ENCODE measurements around the gene ZSCAN20. TPM values are rescaled to one million over a fixed set of nuclear protein-coding genes. Genes with fewer than 3 reads are reported as not detected.

The ZSCAN20 gene
- total RNA-seq, 2 donors from 2014 or later = 0.65 to 1.8 TPM

DNA sequence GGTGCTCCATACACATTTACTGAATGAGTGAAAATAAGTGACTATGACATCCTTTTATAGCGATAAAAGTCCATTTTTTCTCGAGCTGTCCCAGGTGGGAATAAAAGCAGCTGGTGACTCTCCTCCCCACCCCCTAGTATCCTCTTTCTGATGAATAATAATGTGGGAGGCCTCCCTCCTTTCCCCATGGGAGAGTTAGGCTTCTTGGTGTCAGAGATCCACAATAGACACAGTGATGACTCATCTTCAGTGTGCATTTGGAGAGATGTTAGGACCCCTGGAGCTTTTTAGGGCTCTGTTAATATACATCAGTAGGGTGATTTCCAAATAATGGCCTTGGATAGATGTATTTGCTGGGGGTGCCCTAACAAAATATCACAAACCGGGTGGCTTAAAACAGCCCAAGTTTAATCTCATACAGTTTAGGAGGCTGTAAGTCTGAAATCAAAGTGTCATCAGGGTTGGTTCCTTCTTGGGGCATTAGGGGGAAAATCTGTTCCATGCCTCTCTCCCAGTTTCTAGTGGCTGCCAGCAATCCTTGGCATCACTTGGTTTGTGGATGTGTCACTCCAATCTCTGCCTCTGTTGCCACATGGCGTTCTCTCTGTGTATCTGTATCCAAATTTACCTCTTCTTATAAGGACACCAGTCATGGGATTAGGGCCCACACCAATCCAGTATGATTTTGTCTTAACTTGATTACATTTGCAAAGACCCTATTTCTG, 37.2 kb upstream of the ZSCAN20 start:
- no peak overlapping the region for H3K4me3 Mint-ChIP-seq
- H3K27me3 Mint-ChIP-seq = peaks cover 25% of the 10 kb centered on the region
- H3K4me1 Mint-ChIP-seq = peaks cover 2% of the 10 kb centered on the region
- ATAC-seq = no peak
- H3K9me3 ChIP-seq (ENCODE audit: control insufficient read depth, low read length, poor library complexity, severe bottlenecking) = no peaks in the 10 kb centered on the region
- no peak overlapping the region for H3K27ac Mint-ChIP-seq
- H3K36me3 Mint-ChIP-seq (ENCODE audit: low read depth) = no peaks in the 10 kb centered on the region
- no peak for DNase-seq

DNA sequence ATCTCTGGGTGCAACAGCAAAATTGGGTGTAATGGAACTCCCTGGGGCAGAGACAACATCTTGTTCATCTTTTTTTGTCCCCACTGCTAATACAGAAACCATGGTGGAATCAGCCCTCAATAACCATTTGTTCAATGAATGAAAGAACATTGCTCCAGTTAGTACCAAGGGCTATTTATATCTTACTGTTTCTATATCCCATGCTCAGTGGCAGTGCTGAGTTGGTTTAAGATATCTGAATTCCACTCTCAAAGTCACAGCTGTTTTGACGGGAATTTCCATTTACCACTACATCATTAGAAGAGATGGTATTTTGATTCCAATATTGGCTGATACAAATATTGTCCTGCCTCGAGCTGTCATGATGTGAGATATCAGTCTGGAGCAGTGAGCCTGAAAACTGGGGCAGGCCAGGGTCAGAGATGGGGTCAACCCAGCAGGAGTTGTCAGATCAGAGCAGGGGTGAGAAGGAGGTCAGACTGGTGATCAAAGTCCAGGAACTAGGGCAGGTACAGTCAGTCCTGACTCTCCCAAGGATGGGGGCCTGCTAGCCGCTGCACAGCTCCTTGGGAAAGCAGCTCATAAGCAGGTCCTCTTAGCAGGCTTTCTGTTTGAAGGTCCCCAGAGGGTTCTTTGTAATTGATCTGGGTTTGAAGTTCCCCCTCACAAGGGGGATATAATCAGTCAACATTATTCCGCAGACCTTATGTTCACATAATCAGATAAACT, 35.7 kb upstream of the ZSCAN20 start:
- no peaks in the 10 kb centered on the region for H3K4me1 Mint-ChIP-seq
- no peaks in the 10 kb centered on the region for H3K9me3 ChIP-seq (ENCODE audit: control insufficient read depth, low read length, poor library complexity, severe bottlenecking)
- no peak for ATAC-seq
- no peak overlapping the region for H3K27ac Mint-ChIP-seq
- no peak overlapping the region for H3K4me3 Mint-ChIP-seq
- no peak for DNase-seq
- H3K27me3 Mint-ChIP-seq = peaks cover 39% of the 10 kb centered on the region
- peaks cover 3% of the 10 kb centered on the region for H3K36me3 Mint-ChIP-seq (ENCODE audit: low read depth)

DNA sequence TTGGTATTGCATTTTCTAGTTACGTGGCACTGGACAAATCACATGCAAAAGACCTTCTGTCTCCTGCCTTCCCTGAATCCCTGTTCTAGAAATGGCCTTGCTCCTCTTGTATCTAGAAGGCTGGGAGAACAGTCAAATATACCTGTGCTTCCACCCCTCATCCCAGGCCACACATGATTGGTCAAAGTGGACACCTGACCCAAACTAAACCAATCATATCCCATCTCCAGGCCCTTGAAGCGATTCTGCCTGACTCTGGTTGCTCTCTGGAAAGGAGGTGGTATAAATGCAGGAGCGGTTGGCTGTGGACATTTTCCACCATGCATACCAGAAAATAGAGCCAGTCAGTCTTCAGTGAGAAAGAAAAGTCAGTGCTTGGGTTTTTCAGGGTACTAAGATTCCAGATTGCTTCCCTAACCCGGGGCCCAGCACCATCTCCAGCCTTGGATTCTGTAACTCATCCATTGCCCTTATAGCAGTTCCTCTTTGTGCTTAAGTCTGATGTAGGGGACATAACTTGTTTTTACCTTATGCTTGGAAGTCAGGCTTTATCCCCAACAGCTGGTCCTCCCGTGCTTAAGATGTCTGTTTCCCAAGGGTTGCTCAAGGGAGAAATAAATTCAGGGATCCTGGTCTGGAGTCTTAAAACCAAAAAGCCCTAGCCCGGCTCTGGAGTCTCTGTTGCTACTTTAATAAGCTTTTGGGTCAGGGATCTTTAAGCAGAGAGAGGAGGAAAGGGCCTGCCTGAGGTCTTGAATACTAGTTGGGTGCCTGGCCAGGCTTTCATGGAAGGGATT, 33.9 kb upstream of the ZSCAN20 start:
- no peak for DNase-seq
- ATAC-seq = no peak
- Mint-ChIP-seq H3K4me1 (peaks cover 4% of the 10 kb centered on the region), H3K27me3 (peaks cover 54% of the 10 kb centered on the region), H3K36me3 (ENCODE audit: low read depth) (peaks cover 6% of the 10 kb centered on the region), H3K27ac (no peak overlapping the region), H3K4me3 (no peak overlapping the region)
- no peaks in the 10 kb centered on the region for H3K9me3 ChIP-seq (ENCODE audit: control insufficient read depth, low read length, poor library complexity, severe bottlenecking)

DNA sequence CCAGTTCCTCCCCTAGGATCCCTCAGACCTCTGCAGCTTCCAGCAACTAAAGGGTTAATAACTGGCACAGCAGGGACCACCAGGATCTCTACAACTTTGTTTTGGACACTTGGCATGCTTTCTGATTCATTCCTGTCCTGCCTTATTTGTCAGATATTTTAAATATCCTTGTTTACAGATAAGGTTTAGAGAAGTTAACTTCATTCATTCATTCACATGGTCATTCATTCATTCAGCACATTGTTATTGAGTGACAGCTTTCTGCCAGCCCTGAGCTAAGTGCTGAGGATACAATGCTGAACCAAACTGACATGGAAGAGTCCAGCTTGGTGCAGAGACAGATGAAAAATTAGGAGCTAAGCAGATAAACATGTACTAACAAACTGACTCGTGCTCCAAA, 32.8 kb upstream of the ZSCAN20 start:
- Mint-ChIP-seq H3K4me1 (peaks cover 4% of the 10 kb centered on the region), H3K27me3 (peaks cover 55% of the 10 kb centered on the region), H3K4me3 (no peak overlapping the region), H3K27ac (no peak overlapping the region), H3K36me3 (ENCODE audit: low read depth) (peaks cover 6% of the 10 kb centered on the region)
- ATAC-seq (no peak), DNase-seq (no peak)
- no peaks in the 10 kb centered on the region for H3K9me3 ChIP-seq (ENCODE audit: control insufficient read depth, low read length, poor library complexity, severe bottlenecking)

DNA sequence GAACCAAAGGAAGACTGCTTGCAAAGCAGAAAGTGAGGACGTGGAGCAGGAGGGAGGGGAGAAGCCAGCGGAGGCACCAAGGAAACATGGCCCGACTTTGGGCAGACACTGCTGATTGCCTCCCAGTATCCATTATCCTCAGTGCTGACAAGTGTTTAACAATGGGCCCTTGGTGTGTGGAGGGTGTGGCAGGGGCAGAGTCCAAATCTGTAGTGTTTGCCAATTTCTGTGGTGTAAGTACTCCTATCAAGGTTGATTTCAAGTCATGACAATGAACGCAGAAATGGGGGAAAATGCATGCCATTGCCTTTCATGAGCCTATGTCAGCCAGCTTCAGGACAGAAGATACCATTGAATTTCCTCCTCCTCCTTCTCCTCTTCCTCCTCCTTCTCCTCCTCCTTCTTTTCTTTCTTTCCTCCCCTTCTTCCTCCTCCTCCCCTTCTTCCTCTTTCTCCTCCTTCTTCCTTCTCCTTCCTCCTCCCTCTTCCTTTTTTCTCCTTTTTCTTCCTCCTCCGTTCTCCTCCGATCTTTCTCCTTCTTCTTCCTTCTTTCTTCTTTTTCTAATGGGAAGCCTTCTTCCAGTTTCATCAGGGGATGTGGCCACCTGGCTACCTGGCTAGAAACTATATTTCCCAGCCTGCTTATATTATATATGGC, 31.2 kb upstream of the ZSCAN20 start:
- peaks cover 71% of the 10 kb centered on the region for H3K27me3 Mint-ChIP-seq
- H3K4me3 Mint-ChIP-seq = no peak overlapping the region
- no peak overlapping the region for H3K27ac Mint-ChIP-seq
- no peak for DNase-seq
- H3K36me3 Mint-ChIP-seq (ENCODE audit: low read depth) = peaks cover 6% of the 10 kb centered on the region
- peaks cover 4% of the 10 kb centered on the region for H3K4me1 Mint-ChIP-seq
- no peak for ATAC-seq
- no peaks in the 10 kb centered on the region for H3K9me3 ChIP-seq (ENCODE audit: control insufficient read depth, low read length, poor library complexity, severe bottlenecking)

DNA sequence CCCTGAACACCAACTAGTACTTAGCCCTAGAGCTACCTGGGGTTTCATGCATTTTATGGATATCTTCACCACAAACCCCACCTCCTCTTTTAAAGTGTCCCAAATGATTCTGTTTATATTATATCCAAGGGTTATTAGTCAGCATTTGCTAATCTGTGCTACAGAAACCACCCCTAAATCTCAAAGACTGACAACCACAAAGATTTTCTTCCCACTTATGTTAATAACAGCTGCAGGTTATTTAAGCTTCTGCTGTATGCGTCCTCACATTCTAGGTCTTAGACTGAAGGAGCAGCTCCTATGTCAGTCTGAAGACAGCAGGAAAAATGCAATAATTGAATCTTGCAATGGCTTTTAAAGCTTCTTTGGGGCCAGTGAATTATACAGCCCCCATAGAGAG, 30.3 kb upstream of the ZSCAN20 start:
- ATAC-seq (no peak), DNase-seq (no peak)
- H3K4me3 Mint-ChIP-seq = no peak overlapping the region
- no peak overlapping the region for H3K27ac Mint-ChIP-seq
- peaks cover 4% of the 10 kb centered on the region for H3K4me1 Mint-ChIP-seq
- peaks cover 6% of the 10 kb centered on the region for H3K36me3 Mint-ChIP-seq (ENCODE audit: low read depth)
- H3K9me3 ChIP-seq (ENCODE audit: control insufficient read depth, low read length, poor library complexity, severe bottlenecking) = no peaks in the 10 kb centered on the region
- peaks cover 77% of the 10 kb centered on the region for H3K27me3 Mint-ChIP-seq

DNA sequence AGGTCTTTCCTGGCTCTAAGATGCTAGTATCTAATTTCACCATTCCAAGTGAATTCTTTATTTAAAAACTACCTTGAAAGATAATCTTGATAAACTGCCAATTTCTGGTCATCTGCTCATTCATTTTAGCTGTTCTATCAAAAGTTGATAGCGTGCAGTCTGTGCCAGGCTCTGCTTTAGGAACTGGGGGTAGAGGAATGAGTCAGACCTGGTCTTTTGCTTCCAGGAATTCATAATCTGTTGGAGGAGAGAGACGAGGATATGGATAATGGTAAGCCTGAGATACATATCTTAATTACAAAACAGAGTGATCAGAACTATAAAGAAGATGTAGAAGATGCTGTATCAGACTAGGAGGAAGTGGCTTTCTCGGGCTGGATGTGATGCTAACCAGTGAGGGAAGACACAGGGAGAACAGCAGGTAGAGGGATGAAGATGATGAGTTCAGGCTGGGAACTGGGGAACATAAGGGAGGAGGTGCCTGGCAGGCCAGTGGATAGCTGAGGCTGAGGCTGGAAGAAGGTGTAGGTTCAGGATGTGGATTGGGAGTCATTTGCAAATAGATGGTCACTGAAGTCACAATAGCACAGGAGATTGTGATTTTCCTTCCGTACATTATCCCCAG, 29.3 kb upstream of the ZSCAN20 start:
- Mint-ChIP-seq H3K27ac (no peak overlapping the region), H3K36me3 (ENCODE audit: low read depth) (peaks cover 6% of the 10 kb centered on the region), H3K27me3 (peaks cover 81% of the 10 kb centered on the region), H3K4me1 (peaks cover 4% of the 10 kb centered on the region), H3K4me3 (no peak overlapping the region)
- no peak for ATAC-seq
- no peaks in the 10 kb centered on the region for H3K9me3 ChIP-seq (ENCODE audit: control insufficient read depth, low read length, poor library complexity, severe bottlenecking)
- no peak for DNase-seq

DNA sequence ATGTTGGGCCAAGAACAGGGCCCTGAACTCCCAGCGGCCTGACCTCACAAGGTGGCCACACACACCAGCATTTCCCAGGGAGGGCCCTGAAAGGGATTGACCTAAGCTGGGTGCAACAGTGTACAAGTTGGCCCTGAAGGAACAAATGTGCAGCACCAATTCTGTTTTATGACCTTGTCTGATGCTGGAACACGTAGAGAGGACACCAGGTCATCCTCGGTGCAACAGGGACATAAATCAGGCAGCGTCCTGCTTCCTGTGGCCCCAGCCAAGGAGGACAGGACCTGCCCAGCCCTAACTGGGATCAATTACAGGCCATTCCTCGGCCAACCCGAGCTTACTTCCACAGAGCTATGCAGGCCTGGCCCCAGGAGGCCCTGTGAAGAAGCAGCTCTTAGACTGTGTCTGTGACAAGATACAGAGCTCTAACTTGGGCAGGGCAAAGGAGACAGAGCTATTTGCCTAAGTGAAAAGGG, 28.7 kb upstream of the ZSCAN20 start:
- H3K9me3 ChIP-seq (ENCODE audit: control insufficient read depth, low read length, poor library complexity, severe bottlenecking) = no peaks in the 10 kb centered on the region
- no peak overlapping the region for H3K27ac Mint-ChIP-seq
- H3K4me1 Mint-ChIP-seq = peaks cover 4% of the 10 kb centered on the region
- H3K36me3 Mint-ChIP-seq (ENCODE audit: low read depth) = peaks cover 6% of the 10 kb centered on the region
- peaks cover 82% of the 10 kb centered on the region for H3K27me3 Mint-ChIP-seq
- ATAC-seq (no peak), DNase-seq (no peak)
- H3K4me3 Mint-ChIP-seq = no peak overlapping the region

DNA sequence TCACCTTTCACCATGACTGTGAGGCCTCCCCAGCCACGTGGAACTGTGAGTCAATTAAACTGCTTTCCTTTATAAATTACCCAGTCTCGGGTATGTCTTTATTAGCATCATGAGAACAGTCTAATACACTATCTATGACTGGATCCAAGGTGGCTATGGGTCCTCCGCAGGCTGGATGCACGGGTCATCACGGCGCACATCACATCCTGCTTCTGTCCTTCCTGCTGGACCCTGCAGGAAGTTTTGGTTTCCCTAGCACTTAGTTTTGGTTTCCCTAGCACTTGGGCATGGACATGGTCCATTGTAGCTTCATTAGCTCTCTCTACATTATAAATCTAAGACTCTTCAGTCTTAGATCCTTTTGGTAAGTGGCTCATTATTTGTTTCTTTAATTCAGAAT, 27.3 kb upstream of the ZSCAN20 start:
- H3K36me3 Mint-ChIP-seq (ENCODE audit: low read depth) = peaks cover 6% of the 10 kb centered on the region
- no peak for DNase-seq
- peaks cover 4% of the 10 kb centered on the region for H3K4me1 Mint-ChIP-seq
- H3K9me3 ChIP-seq (ENCODE audit: control insufficient read depth, low read length, poor library complexity, severe bottlenecking) = no peaks in the 10 kb centered on the region
- H3K27ac Mint-ChIP-seq = no peak overlapping the region
- no peak overlapping the region for H3K4me3 Mint-ChIP-seq
- ATAC-seq = no peak
- peaks cover 79% of the 10 kb centered on the region for H3K27me3 Mint-ChIP-seq

DNA sequence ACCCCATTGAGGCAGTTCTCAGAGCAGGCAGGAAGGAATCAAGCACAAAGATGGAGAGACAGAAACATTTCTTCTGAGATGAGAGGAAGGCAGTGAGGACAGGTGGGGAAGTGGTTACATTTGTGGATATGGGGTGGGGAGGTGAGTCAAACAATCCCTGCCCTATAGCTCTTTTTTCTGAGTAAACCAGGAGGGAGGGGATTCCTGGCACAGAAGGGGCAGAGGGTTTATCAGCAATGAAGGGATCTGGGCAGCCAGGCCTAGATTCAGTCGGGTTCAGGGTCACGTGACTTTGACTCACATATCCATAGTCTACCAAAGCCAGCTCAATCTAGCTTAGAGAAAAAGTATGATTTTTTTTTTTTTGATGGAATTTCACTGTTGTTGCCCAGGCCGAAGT, 25.9 kb upstream of the ZSCAN20 start:
- H3K36me3 Mint-ChIP-seq (ENCODE audit: low read depth) = peaks cover 4% of the 10 kb centered on the region
- H3K27ac Mint-ChIP-seq = no peak overlapping the region
- no peak for DNase-seq
- no peak overlapping the region for H3K4me3 Mint-ChIP-seq
- H3K27me3 Mint-ChIP-seq = peaks cover 75% of the 10 kb centered on the region
- H3K4me1 Mint-ChIP-seq = peaks cover 4% of the 10 kb centered on the region
- H3K9me3 ChIP-seq (ENCODE audit: control insufficient read depth, low read length, poor library complexity, severe bottlenecking) = no peaks in the 10 kb centered on the region
- ATAC-seq = no peak

DNA sequence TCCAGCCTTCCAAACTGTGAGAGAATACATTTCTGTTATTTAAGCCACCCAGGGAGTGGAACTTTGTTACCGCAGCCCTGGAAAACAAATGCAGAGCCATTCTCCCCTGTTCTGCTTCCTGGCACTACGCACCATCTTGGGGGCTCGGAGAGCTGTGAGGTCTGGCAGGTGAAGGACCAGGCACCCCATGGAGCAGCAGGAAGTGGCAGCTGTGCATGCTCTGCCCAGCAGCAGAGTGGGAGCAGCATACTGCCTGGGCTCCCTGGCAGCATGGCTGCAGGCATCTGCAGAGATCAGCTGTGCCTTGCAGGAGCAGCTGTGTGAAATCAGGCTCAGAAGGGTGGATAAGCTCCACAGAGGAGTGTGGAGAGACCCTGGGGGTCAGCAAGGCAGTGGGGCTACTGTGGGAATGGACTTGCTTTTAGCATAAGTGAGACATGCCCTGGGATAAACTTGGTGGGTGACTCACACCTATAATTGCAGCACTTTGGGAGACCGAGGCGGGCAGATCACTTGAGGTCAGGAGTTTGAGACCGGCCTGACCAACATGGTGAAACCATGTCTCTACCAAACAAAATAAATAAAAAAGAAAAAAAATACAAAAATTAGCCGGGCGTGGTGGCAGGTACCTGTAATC, 17.7 kb upstream of the ZSCAN20 start:
- Mint-ChIP-seq H3K36me3 (ENCODE audit: low read depth) (peaks cover 5% of the 10 kb centered on the region), H3K4me1 (peaks cover 16% of the 10 kb centered on the region), H3K4me3 (no peak overlapping the region), H3K27me3 (peaks cover 59% of the 10 kb centered on the region), H3K27ac (no peak overlapping the region)
- DNase-seq = no peak
- no peaks in the 10 kb centered on the region for H3K9me3 ChIP-seq (ENCODE audit: control insufficient read depth, low read length, poor library complexity, severe bottlenecking)
- no peak for ATAC-seq

Data from T-helper 17 cell (primary cell).